GM19397 (cell line): ENCODE data around the gene ABITRAM.

Experiments
- ATAC-seq: cut with Tn5 transposase; IDR thresholded peaks from one replicate; pipeline ENCODE4 v1.9.1; 2021; ENCODE audit warnings: mild to moderate bottlenecking, moderate library complexity; ENCODE audit not compliant: unreplicated experiment

ABITRAM gene

DNA sequence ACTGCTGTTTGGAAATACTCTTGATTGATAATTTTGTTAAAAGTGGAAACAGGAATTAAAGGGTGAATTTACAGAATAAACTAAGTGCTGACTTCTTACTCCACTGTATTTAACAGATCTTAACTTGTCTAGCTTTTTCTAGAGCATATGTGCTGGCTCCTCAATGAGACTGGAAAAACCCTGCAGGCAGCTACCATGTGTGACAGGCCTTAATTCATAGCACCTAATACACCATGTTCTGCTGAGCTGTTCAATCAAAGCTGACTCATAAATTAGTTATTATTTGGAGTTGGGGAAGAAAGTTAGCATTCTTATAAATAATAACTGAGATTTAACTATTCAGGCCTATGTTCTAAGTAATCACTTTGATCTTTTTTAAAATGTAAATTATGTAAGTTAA lies 49.7 kb downstream of the ABITRAM start:
- no peak for ATAC-seq
